IgD-negative memory B cell (primary cell): ENCODE data around the gene IL11RA. TPM values are rescaled to one million over a fixed set of nuclear protein-coding genes. Genes with fewer than 3 reads are reported as not detected.

Source experiments
- H3K27ac Mint-ChIP-seq, 3 donors: one replicate each; pipeline ENCODE4 v1.8.0; 2020 to 2022; ENCODE audit warnings: mild to moderate bottlenecking in 3 of 3, mixed read lengths in 3 of 3, moderate library complexity in 1 of 3
- H3K27me3 Mint-ChIP-seq: one replicate; pipeline ENCODE4 v1.8.0; 2021; ENCODE audit warnings: mixed read lengths
- H3K36me3 Mint-ChIP-seq: one replicate; pipeline ENCODE4 v1.8.0; 2020; ENCODE audit warnings: mild to moderate bottlenecking, mixed read lengths
- H3K4me1 Mint-ChIP-seq, 3 donors: one replicate each; pipeline ENCODE4 v1.8.0; 2020 to 2022; ENCODE audit warnings: mixed read lengths in 3 of 3, mild to moderate bottlenecking in 1 of 3
- H3K4me3 Mint-ChIP-seq, 4 donors: one replicate each; pipeline ENCODE4 v1.8.0; 2020 to 2022; ENCODE audit warnings: mild to moderate bottlenecking in 4 of 4, mixed read lengths in 4 of 4, moderate library complexity in 3 of 4
- H3K9me3 Mint-ChIP-seq, 3 donors: one replicate each; pipeline ENCODE4 v1.8.0; 2020 to 2021; ENCODE audit warnings: mixed read lengths in 3 of 3, mild to moderate bottlenecking in 1 of 3
- polyA plus RNA-seq: library from polyadenylated mRNA; unstranded; fragments of 300-500 nt; fragmentation: Illumina TruSeq; gene quantifications from one replicate; pipeline ENCODE4 v1.2.3, GENCODE V29; 2021

IL11RA gene
- polyA plus RNA-seq, 1 donor from 2014 or later = 4.7 TPM

- H3K36me3 Mint-ChIP-seq = peaks cover 1% of the 10 kb centered on the region
- no peak overlapping the region for H3K4me3 Mint-ChIP-seq
- peaks cover 0 to 4% (median 4%) of the 10 kb centered on the region in 3 donors for H3K4me1 Mint-ChIP-seq
- no peaks in the 10 kb centered on the region for H3K27me3 Mint-ChIP-seq
- H3K9me3 Mint-ChIP-seq = peaks cover 0 to 4% (median 2%) of the 10 kb centered on the region in 3 donors
- H3K27ac Mint-ChIP-seq = no peak overlapping the region
Measured at GRCh38 chr9:34675048-34675714, 23.2 kb downstream of the IL11RA start.

- peaks cover 1% of the 10 kb centered on the region for H3K36me3 Mint-ChIP-seq
- peaks cover 0 to 2% (median 0%) of the 10 kb centered on the region in 3 donors for H3K9me3 Mint-ChIP-seq
- H3K4me1 Mint-ChIP-seq = peaks cover 0 to 4% (median 4%) of the 10 kb centered on the region in 3 donors
- peak overlapping the region in 1 of 4 donors; percentile 12 for H3K4me3 Mint-ChIP-seq
- no peaks in the 10 kb centered on the region for H3K27me3 Mint-ChIP-seq
- no peak overlapping the region for H3K27ac Mint-ChIP-seq
Measured at GRCh38 chr9:34675869-34676268, 23.9 kb downstream of the IL11RA start.

- Mint-ChIP-seq H3K4me3 (no peak overlapping the region), H3K9me3 (no peaks in the 10 kb centered on the region)
Measured at GRCh38 chr9:34684145-34684544, 32.2 kb downstream of the IL11RA start.

GRCh38 chr9:34684816-34685215, 32.8 kb downstream of the IL11RA start:
- H3K9me3 Mint-ChIP-seq = no peaks in the 10 kb centered on the region
- H3K4me1 Mint-ChIP-seq = peaks cover 3 to 6% (median 4%) of the 10 kb centered on the region in 3 donors
- peak overlapping the region in 1 of 3 donors; percentile 76 for H3K27ac Mint-ChIP-seq
- peaks cover 5% of the 10 kb centered on the region for H3K27me3 Mint-ChIP-seq
- H3K36me3 Mint-ChIP-seq = no peaks in the 10 kb centered on the region
- H3K4me3 Mint-ChIP-seq = no peak overlapping the region

More at GRCh38 chr9:34684145-34684544, 32.2 kb downstream of the IL11RA start:
- no peaks in the 10 kb centered on the region for H3K36me3 Mint-ChIP-seq
- H3K27ac Mint-ChIP-seq = peak overlapping the region in 1 of 3 donors; percentile 76
- H3K27me3 Mint-ChIP-seq = peaks cover 5% of the 10 kb centered on the region
- H3K4me1 Mint-ChIP-seq = peaks cover 3 to 6% (median 4%) of the 10 kb centered on the region in 3 donors

- Mint-ChIP-seq H3K4me3 (peak overlapping the region in 1 of 4 donors; percentile 20), H3K36me3 (no peaks in the 10 kb centered on the region), H3K9me3 (no peaks in the 10 kb centered on the region), H3K4me1 (peaks cover 3 to 6% (median 4%) of the 10 kb centered on the region in 3 donors), H3K27ac (no peak overlapping the region), H3K27me3 (peaks cover 5% of the 10 kb centered on the region)
Measured at GRCh38 chr9:34685591-34685990, 33.6 kb downstream of the IL11RA start.

- H3K36me3 Mint-ChIP-seq = no peaks in the 10 kb centered on the region
- H3K27ac Mint-ChIP-seq = no peak overlapping the region
- H3K4me3 Mint-ChIP-seq = no peak overlapping the region
- peaks cover 3 to 6% (median 4%) of the 10 kb centered on the region in 3 donors for H3K4me1 Mint-ChIP-seq
- H3K9me3 Mint-ChIP-seq = no peaks in the 10 kb centered on the region
- peaks cover 6% of the 10 kb centered on the region for H3K27me3 Mint-ChIP-seq
Measured at GRCh38 chr9:34686231-34686630, 34.2 kb downstream of the IL11RA start.

GRCh38 chr9:34686732-34687131, 34.7 kb downstream of the IL11RA start:
- no peak overlapping the region for H3K27ac Mint-ChIP-seq
- H3K9me3 Mint-ChIP-seq = no peaks in the 10 kb centered on the region
- peaks cover 3 to 6% (median 4%) of the 10 kb centered on the region in 3 donors for H3K4me1 Mint-ChIP-seq
- peaks cover 6% of the 10 kb centered on the region for H3K27me3 Mint-ChIP-seq
- H3K4me3 Mint-ChIP-seq = no peak overlapping the region
- no peaks in the 10 kb centered on the region for H3K36me3 Mint-ChIP-seq

GRCh38 chr9:34687276-34688030, 35.5 kb downstream of the IL11RA start:
- Mint-ChIP-seq H3K27ac (no peak overlapping the region), H3K9me3 (no peaks in the 10 kb centered on the region), H3K4me3 (peak overlapping the region in 1 of 4 donors; percentile 12), H3K27me3 (peaks cover 6% of the 10 kb centered on the region), H3K4me1 (peaks cover 3 to 6% (median 4%) of the 10 kb centered on the region in 3 donors), H3K36me3 (no peaks in the 10 kb centered on the region)

GRCh38 chr9:34688329-34689115, 36.5 kb downstream of the IL11RA start:
- H3K4me1 Mint-ChIP-seq = peaks cover 3 to 6% (median 4%) of the 10 kb centered on the region in 3 donors
- peaks cover 6% of the 10 kb centered on the region for H3K27me3 Mint-ChIP-seq
- no peaks in the 10 kb centered on the region for H3K36me3 Mint-ChIP-seq
- H3K4me3 Mint-ChIP-seq = no peak overlapping the region
- H3K9me3 Mint-ChIP-seq = no peaks in the 10 kb centered on the region
- H3K27ac Mint-ChIP-seq = no peak overlapping the region

- Mint-ChIP-seq H3K4me3 (no peak overlapping the region), H3K9me3 (no peaks in the 10 kb centered on the region), H3K27me3 (peaks cover 6% of the 10 kb centered on the region), H3K4me1 (peaks cover 3 to 6% (median 4%) of the 10 kb centered on the region in 3 donors), H3K36me3 (no peaks in the 10 kb centered on the region), H3K27ac (no peak overlapping the region)
Measured at GRCh38 chr9:34689116-34689470, 37.1 kb downstream of the IL11RA start.

- H3K9me3 Mint-ChIP-seq = no peaks in the 10 kb centered on the region
- H3K27ac Mint-ChIP-seq = no peak overlapping the region
- H3K36me3 Mint-ChIP-seq = no peaks in the 10 kb centered on the region
- H3K27me3 Mint-ChIP-seq = peaks cover 6% of the 10 kb centered on the region
- H3K4me1 Mint-ChIP-seq = peaks cover 3 to 6% (median 4%) of the 10 kb centered on the region in 3 donors
- no peak overlapping the region for H3K4me3 Mint-ChIP-seq
Measured at GRCh38 chr9:34689512-34689911, 37.5 kb downstream of the IL11RA start.

- Mint-ChIP-seq H3K4me3 (no peak within 1 kb of the TSS), H3K27ac (no peak within 1 kb of the TSS), H3K4me1 (peaks cover 3 to 6% (median 4%) of the 10 kb centered on the region in 3 donors), H3K27me3 (peaks cover 9% of the 10 kb centered on the region), H3K36me3 (no peaks in the 10 kb centered on the region), H3K9me3 (no peaks in the 10 kb centered on the region)
Measured at GRCh38 chr9:34690983-34691935, 39.3 kb downstream of the IL11RA start, which contains the start of gene CCL19. Gene CCL19, minus strand, starts transcription at chr9:34691276. Its CDS starts 137 bp downstream, at chr9:34691139.

GRCh38 chr9:34691936-34692315, 39.9 kb downstream of the IL11RA start:
- Mint-ChIP-seq H3K27ac (no peak overlapping the region), H3K36me3 (no peaks in the 10 kb centered on the region), H3K9me3 (no peaks in the 10 kb centered on the region), H3K27me3 (peaks cover 11% of the 10 kb centered on the region), H3K4me3 (no peak overlapping the region), H3K4me1 (peaks cover 0 to 3% (median 0%) of the 10 kb centered on the region in 3 donors)

GRCh38 chr9:34693560-34693959, 41.6 kb downstream of the IL11RA start:
- Mint-ChIP-seq H3K27me3 (peaks cover 9% of the 10 kb centered on the region), H3K4me1 (no peaks in the 10 kb centered on the region), H3K9me3 (no peaks in the 10 kb centered on the region), H3K27ac (no peak overlapping the region), H3K36me3 (no peaks in the 10 kb centered on the region), H3K4me3 (no peak overlapping the region)
